VCaP (cell line): ENCODE data around the gene SLC22A14.

ENCODE experiments used
- H3K27ac ChIP-seq: fragments of 450-650 bp; 2 replicates; pipeline ENCODE4 v1.5.1; 2017
- TF ChIP-seq, protein P1 (sequence below): fragments of 450-650 bp; conservative IDR thresholded peaks from 2 replicates; pipeline ENCODE4 v1.5.1; 2017; ENCODE audit warnings: mild to moderate bottlenecking, moderate library complexity

Gene SLC22A14

GRCh38 chr3:38353151-38353550, 71.1 kb downstream of the SLC22A14 start:
- TF ChIP-seq, protein P1, sequence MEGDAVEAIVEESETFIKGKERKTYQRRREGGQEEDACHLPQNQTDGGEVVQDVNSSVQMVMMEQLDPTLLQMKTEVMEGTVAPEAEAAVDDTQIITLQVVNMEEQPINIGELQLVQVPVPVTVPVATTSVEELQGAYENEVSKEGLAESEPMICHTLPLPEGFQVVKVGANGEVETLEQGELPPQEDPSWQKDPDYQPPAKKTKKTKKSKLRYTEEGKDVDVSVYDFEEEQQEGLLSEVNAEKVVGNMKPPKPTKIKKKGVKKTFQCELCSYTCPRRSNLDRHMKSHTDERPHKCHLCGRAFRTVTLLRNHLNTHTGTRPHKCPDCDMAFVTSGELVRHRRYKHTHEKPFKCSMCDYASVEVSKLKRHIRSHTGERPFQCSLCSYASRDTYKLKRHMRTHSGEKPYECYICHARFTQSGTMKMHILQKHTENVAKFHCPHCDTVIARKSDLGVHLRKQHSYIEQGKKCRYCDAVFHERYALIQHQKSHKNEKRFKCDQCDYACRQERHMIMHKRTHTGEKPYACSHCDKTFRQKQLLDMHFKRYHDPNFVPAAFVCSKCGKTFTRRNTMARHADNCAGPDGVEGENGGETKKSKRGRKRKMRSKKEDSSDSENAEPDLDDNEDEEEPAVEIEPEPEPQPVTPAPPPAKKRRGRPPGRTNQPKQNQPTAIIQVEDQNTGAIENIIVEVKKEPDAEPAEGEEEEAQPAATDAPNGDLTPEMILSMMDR = no peak
- no peak overlapping the region for H3K27ac ChIP-seq

GRCh38 chr3:38354588-38355330, 72.7 kb downstream of the SLC22A14 start:
- peak overlapping the region; percentile 40 for H3K27ac ChIP-seq
- TF ChIP-seq, protein P1 = no peak

- TF ChIP-seq, protein P1 = no peak
- H3K27ac ChIP-seq = no peak overlapping the region
These were observed 76.9 kb downstream of the SLC22A14 start for GRCh38 chr3:38359038-38359437.

GRCh38 chr3:38360345-38360744, 78.3 kb downstream of the SLC22A14 start:
- TF ChIP-seq, protein P1 = no peak
- no peak overlapping the region for H3K27ac ChIP-seq

DNA sequence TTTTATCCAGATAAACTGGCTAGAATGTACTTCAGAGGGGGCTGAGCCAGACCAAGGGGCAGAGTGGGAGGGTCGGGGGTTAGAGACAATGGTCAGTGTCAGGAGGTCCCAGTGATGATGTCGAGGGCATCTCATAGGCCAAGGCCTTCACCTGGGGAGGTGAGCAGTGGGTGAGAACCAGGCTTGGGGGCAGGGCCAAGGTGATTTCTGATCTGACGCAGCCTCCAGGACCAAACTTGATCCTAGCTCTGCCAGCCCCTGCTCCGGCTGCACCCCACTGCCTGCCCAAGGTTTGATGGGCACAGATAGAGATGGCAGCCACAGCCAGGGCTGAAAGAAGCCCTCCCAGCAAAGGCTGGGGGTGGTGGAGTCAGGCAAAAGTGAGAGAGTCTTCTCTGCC, 79.4 kb downstream of the SLC22A14 start:
- TF ChIP-seq, protein P1 = no peak

DNA sequence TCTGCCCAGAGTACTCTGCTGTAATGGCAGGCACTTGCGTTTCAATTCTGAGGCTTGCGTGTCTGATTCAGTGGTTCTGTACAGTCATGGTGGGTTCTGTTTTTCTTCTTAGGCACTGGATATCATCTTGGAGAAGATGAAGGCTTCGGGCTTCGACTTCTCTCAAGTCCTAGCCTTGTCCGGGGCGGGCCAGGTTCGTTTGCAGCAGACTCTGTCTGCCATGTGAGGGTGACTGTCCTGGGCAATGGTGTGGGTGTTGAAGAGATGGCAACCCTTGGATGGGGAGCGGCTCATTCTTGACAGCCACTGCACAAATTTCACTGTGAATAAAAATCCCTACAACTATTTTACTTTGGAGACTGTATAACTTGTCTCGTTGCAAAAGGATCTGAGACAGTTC, 80.7 kb downstream of the SLC22A14 start:
- no peak overlapping the region for H3K27ac ChIP-seq
- TF ChIP-seq, protein P1 = no peak

More for the DNA sequence above, 79.4 kb downstream of the SLC22A14 start:
- no peak overlapping the region for H3K27ac ChIP-seq

GRCh38 chr3:38364721-38365400, 82.8 kb downstream of the SLC22A14 start:
- TF ChIP-seq, protein P1 = no peak
- H3K27ac ChIP-seq = no peak overlapping the region
